DND-41 (cell line): Measurements from ENCODE around the gene PDE4B.

Experiments used
- ATAC-seq: fragments of 200-7000 bp; cut with Tn5 transposase; 3 replicates; pipeline ENCODE4 v1.9.1; 2021; ENCODE audit warnings: low read depth; ENCODE audit not compliant: insufficient read depth
- DNase-seq: peaks from one replicate; pipeline ENCODE4 v3.0.0-alpha.2; 2020
- H2AFZ ChIP-seq: 2 replicates; pipeline ENCODE4 v1.6.0; 2012; ENCODE audit warnings: low read depth, low read length
- H3K27ac ChIP-seq: 2 replicates; pipeline ENCODE4 v1.5.1; 2012; ENCODE audit warnings: low read length, inconsistent platforms
- H3K27me3 ChIP-seq: fragments of 200-600 bp; sonication (generic); 2 replicates; pipeline ENCODE4 v1.6.0; 2012; ENCODE audit warnings: low read length, mild to moderate bottlenecking, inconsistent platforms; ENCODE audit not compliant: insufficient read depth, poor library complexity
- H3K36me3 ChIP-seq: 2 replicates; pipeline ENCODE4 v1.5.1; 2012; ENCODE audit warnings: low read length, inconsistent platforms; ENCODE audit not compliant: insufficient read depth
- H3K4me1 ChIP-seq: 2 replicates; pipeline ENCODE4 v1.5.1; 2012; ENCODE audit warnings: mild to moderate bottlenecking, low read length; ENCODE audit not compliant: insufficient read depth
- H3K4me2 ChIP-seq: 2 replicates; pipeline ENCODE4 v1.6.0; 2012; ENCODE audit warnings: mild to moderate bottlenecking, moderate library complexity, low read length, inconsistent platforms; ENCODE audit not compliant: insufficient read depth
- H3K4me3 ChIP-seq, 2 experiments: fragments of 200-600 bp in 1 of 2; shearing (Covaris generic) in 1 of 2; 2 replicates each; pipeline ENCODE4 v1.5.1; 2012 to 2016; ENCODE audit warnings: inconsistent platforms in 2 of 2, low read length in 2 of 2, mild to moderate bottlenecking in 2 of 2, low read depth in 1 of 2, moderate library complexity in 1 of 2
- H3K79me2 ChIP-seq: 2 replicates; pipeline ENCODE4 v1.6.0; 2012; ENCODE audit warnings: low read length, inconsistent platforms; ENCODE audit not compliant: insufficient read depth
- H3K9ac ChIP-seq: 2 replicates; pipeline ENCODE4 v1.6.0; 2012; ENCODE audit warnings: low read depth, mild to moderate bottlenecking, inconsistent platforms, low read length, moderate library complexity
- H3K9me3 ChIP-seq: 2 replicates; pipeline ENCODE4 v1.5.1; 2012; ENCODE audit warnings: low read length, moderate library complexity, mild to moderate bottlenecking, inconsistent platforms; ENCODE audit not compliant: insufficient read depth, severe bottlenecking
- H4K20me1 ChIP-seq: 2 replicates; pipeline ENCODE4 v1.6.0; 2012; ENCODE audit warnings: low read length; ENCODE audit not compliant: insufficient read depth
- CTCF ChIP-seq: IDR thresholded peaks from 2 replicates; pipeline ENCODE4 v1.5.1; 2012; ENCODE audit warnings: borderline replicate concordance, low read length, moderate library complexity, mild to moderate bottlenecking; ENCODE audit not compliant: poor library complexity, severe bottlenecking; ENCODE audit errors: extremely low read depth
- EZH2 ChIP-seq: IDR thresholded peaks from 3 replicates; pipeline ENCODE4 v1.6.1; 2012; ENCODE audit warnings: borderline replicate concordance, low read depth, mild to moderate bottlenecking, moderate library complexity, low read length, inconsistent platforms; ENCODE audit not compliant: severe bottlenecking

Gene PDE4B

GRCh38 chr1:65949230-65949626, 156.5 kb downstream of the PDE4B start:
- H3K79me2 ChIP-seq = no peaks in the 10 kb centered on the region
- no peak overlapping the region for H3K9ac ChIP-seq
- DNase-seq (no peak), ATAC-seq (no peak)
- H3K4me2 ChIP-seq = no peak overlapping the region
- no peak overlapping the region for H3K27ac ChIP-seq
- H4K20me1 ChIP-seq = no peaks in the 10 kb centered on the region
- H3K27me3 ChIP-seq = no peaks in the 10 kb centered on the region
- H3K9me3 ChIP-seq = no peaks in the 10 kb centered on the region
- no peaks in the 10 kb centered on the region for H3K4me1 ChIP-seq
- no peaks in the 10 kb centered on the region for H3K36me3 ChIP-seq
- H2AFZ ChIP-seq = no peak overlapping the region
- TF ChIP-seq EZH2 = no peak
- TF ChIP-seq CTCF = no peak
- H3K4me3 ChIP-seq = no peak overlapping the region

GRCh38 chr1:65949933-65950332, 157.2 kb downstream of the PDE4B start:
- Histone ChIP-seq H2AFZ (no peak overlapping the region), H3K79me2 (no peaks in the 10 kb centered on the region), H3K27me3 (no peaks in the 10 kb centered on the region), H3K4me1 (no peaks in the 10 kb centered on the region), H3K27ac (no peak overlapping the region), H3K9ac (no peak overlapping the region), H3K4me3 (no peak overlapping the region), H3K9me3 (no peaks in the 10 kb centered on the region), H3K4me2 (no peak overlapping the region), H3K36me3 (no peaks in the 10 kb centered on the region), H4K20me1 (no peaks in the 10 kb centered on the region)
- TF ChIP-seq CTCF (no peak), EZH2 (no peak)
- DNase-seq (no peak), ATAC-seq (no peak)

GRCh38 chr1:65952696-65953095, 160.0 kb downstream of the PDE4B start:
- Histone ChIP-seq H2AFZ (no peak overlapping the region), H3K36me3 (no peaks in the 10 kb centered on the region), H4K20me1 (no peaks in the 10 kb centered on the region), H3K4me1 (no peaks in the 10 kb centered on the region), H3K27ac (no peak overlapping the region), H3K4me3 (no peak overlapping the region), H3K4me2 (no peak overlapping the region), H3K9me3 (no peaks in the 10 kb centered on the region), H3K9ac (no peak overlapping the region), H3K27me3 (no peaks in the 10 kb centered on the region), H3K79me2 (no peaks in the 10 kb centered on the region)
- ATAC-seq = no peak
- DNase-seq = no peak
- no peak for TF ChIP-seq EZH2
- no peak for TF ChIP-seq CTCF

- H3K36me3 ChIP-seq = no peaks in the 10 kb centered on the region
- no peak overlapping the region for H3K4me3 ChIP-seq
- H3K4me2 ChIP-seq = no peak overlapping the region
- H3K4me1 ChIP-seq = no peaks in the 10 kb centered on the region
- no peaks in the 10 kb centered on the region for H4K20me1 ChIP-seq
- H3K79me2 ChIP-seq = no peaks in the 10 kb centered on the region
- H3K9me3 ChIP-seq = no peaks in the 10 kb centered on the region
- H3K27ac ChIP-seq = no peak overlapping the region
- H2AFZ ChIP-seq = no peak overlapping the region
- ATAC-seq (no peak), DNase-seq (no peak)
- no peaks in the 10 kb centered on the region for H3K27me3 ChIP-seq
- TF ChIP-seq EZH2 = no peak
- no peak overlapping the region for H3K9ac ChIP-seq
These were observed 160.5 kb downstream of the PDE4B start for GRCh38 chr1:65953170-65953569.
